K562 (cell line): ENCODE measurements around the gene PKD1. TPM values are rescaled to one million over a fixed set of nuclear protein-coding genes. Genes with fewer than 3 reads are reported as not detected.

ENCODE experiments used
- ARID1B ChIP-seq: fragments of 450-650 bp; IDR thresholded peaks from 2 replicates; pipeline ENCODE4 v1.6.1; 2016; ENCODE audit warnings: antibody characterized with exemption, mild to moderate bottlenecking, inconsistent platforms
- ETV6 ChIP-seq, 3 experiments: fragments of 150-350 bp in 1 of 3; sonication (generic) in 1 of 3; formaldehyde crosslinking in 1 of 3; IDR thresholded peaks; 2 replicates each; pipeline versions ENCODE4 v1.6.1 to v1.8.0; 2014 to 2022; ENCODE audit warnings: borderline replicate concordance in 2 of 3, low read depth in 2 of 3, antibody characterized with exemption in 1 of 3, low read length in 1 of 3, mild to moderate bottlenecking in 1 of 3, missing genetic modification reagents in 1 of 3
- HCFC1 ChIP-seq: IDR thresholded peaks from 2 replicates; pipeline ENCODE4 v1.6.1; 2012; ENCODE audit warnings: low read depth, low read length, improper control_type of control experiment
- HDAC6 ChIP-seq: IDR thresholded peaks from 2 replicates; pipeline ENCODE4 v1.6.1; 2012; ENCODE audit warnings: low read depth, mild to moderate bottlenecking, control low read depth, inconsistent platforms, low read length, moderate library complexity
- HDAC8 ChIP-seq: fragments of 450-650 bp; IDR thresholded peaks from 2 replicates; pipeline ENCODE4 v1.6.1; 2016; ENCODE audit warnings: mild to moderate bottlenecking, missing genetic modification characterization, moderate library complexity, missing compliant biosample characterization
- MAFG ChIP-seq: fragments of 450-650 bp; conservative IDR thresholded peaks from 2 replicates; pipeline ENCODE4 v1.6.1; 2016; ENCODE audit warnings: missing genetic modification characterization, missing compliant biosample characterization
- MCM7 ChIP-seq, 2 experiments: fragments of 450-650 bp; IDR thresholded peaks; 2 replicates each; pipeline ENCODE4 v1.6.1; 2016 to 2018
- MEF2D ChIP-seq: conservative IDR thresholded peaks from 2 replicates; pipeline ENCODE4 v1.6.1; 2016; ENCODE audit warnings: low read depth, missing genetic modification characterization, missing compliant biosample characterization
- MIER1 ChIP-seq: fragments of 450-650 bp; IDR thresholded peaks from 2 replicates; pipeline ENCODE4 v1.6.1; 2016; ENCODE audit warnings: antibody characterized with exemption, mild to moderate bottlenecking, low read depth
- PHB ChIP-seq: fragments of 250-450 bp; sonication (Bioruptor Pico); IDR thresholded peaks from 2 replicates; pipeline ENCODE4 v1.5.0; 2021
- PURB ChIP-seq: sonication (generic); formaldehyde crosslinking; IDR thresholded peaks from 2 replicates; pipeline ENCODE4 v1.9.0; 2021; ENCODE audit warnings: low read depth, mild to moderate bottlenecking, missing genetic modification reagents
- RBBP5 ChIP-seq: fragments of 200-600 bp; sonication (generic); IDR thresholded peaks from 2 replicates; pipeline ENCODE4 v1.6.1; 2012; ENCODE audit warnings: borderline replicate concordance, mild to moderate bottlenecking, low read length, control low read depth, inconsistent platforms; ENCODE audit not compliant: insufficient read depth, poor library complexity, severe bottlenecking
- SNRNP70 ChIP-seq: fragments of 200-400 bp; formaldehyde crosslinking; optimal IDR thresholded peaks from 2 replicates; pipeline ENCODE3; 2017; ENCODE audit warnings: low read depth, low read length
- ZNF165 ChIP-seq: fragments of 250-450 bp; sonication (Bioruptor Pico); IDR thresholded peaks from 2 replicates; pipeline ENCODE4 v1.4.0; 2020; ENCODE audit warnings: borderline replicate concordance
- ZNF316 ChIP-seq: fragments of 450-650 bp; IDR thresholded peaks from 2 replicates; pipeline ENCODE4 v1.6.1; 2016
- polyA plus RNA-seq, 8 experiments: library from polyadenylated mRNA; depleted of rRNA in 4 of 8; stranded (reverse) in 5 of 8; unstranded in 3 of 8; fragments of >200 nt; fragmentation: Nextera tagmentation in 2 of 8; fragmentation: Illumina TruSeq in 1 of 8; extraction: Ambion mirVana in 2 of 8; extraction: Trizol in 1 of 8; gene quantifications; 2 replicates each; pipeline versions ENCODE4 v1.2.1 to v1.2.3, GENCODE V29; 2011 to 2014; ENCODE audit warnings: inconsistent platforms in 1 of 8, missing spikeins in 1 of 8
- total RNA-seq, 7 experiments: library from RNA; depleted of rRNA in 6 of 7; stranded (reverse); fragments of >200 nt in 6 of 7; fragmentation: Illumina TruSeq in 2 of 7; extraction: Trizol in 2 of 7; gene quantifications; 2 replicates each; pipeline versions ENCODE4 v1.2.1 to v1.2.3, GENCODE V29; 2011 to 2021; ENCODE audit warnings: low replicate concordance in 1 of 7
- TF ChIP-seq, protein P1 (sequence below): sonication (generic); formaldehyde crosslinking; IDR thresholded peaks from 2 replicates; pipeline ENCODE4 v1.8.0; 2022; ENCODE audit warnings: missing genetic modification reagents, mild to moderate bottlenecking, borderline replicate concordance
- TF ChIP-seq, protein P2 (sequence below), 2 experiments: fragments of 450-650 bp in 1 of 2; sonication (generic) in 1 of 2; formaldehyde crosslinking in 1 of 2; IDR thresholded peaks in 1 of 2; conservative IDR thresholded peaks in 1 of 2; 2 replicates each; pipeline versions ENCODE4 v1.6.1 to v1.8.1; 2016 to 2023; ENCODE audit warnings: mild to moderate bottlenecking in 2 of 2, moderate library complexity in 2 of 2, inconsistent platforms in 1 of 2, missing genetic modification reagents in 1 of 2
- TF ChIP-seq, protein P3 (sequence below): fragments of 250-450 bp; sonication (Bioruptor Pico); IDR thresholded peaks from 2 replicates; pipeline ENCODE4 v1.8.0; 2022; ENCODE audit warnings: moderate library complexity, mild to moderate bottlenecking, inconsistent platforms

Gene PKD1
- total and polyA plus RNA-seq, 9 of the 15 experiments (the other 6 are each of a cell fraction or from before 2014, with no cell fraction given) = 0.23 to 93.5 (median 12.6) TPM

DNA sequence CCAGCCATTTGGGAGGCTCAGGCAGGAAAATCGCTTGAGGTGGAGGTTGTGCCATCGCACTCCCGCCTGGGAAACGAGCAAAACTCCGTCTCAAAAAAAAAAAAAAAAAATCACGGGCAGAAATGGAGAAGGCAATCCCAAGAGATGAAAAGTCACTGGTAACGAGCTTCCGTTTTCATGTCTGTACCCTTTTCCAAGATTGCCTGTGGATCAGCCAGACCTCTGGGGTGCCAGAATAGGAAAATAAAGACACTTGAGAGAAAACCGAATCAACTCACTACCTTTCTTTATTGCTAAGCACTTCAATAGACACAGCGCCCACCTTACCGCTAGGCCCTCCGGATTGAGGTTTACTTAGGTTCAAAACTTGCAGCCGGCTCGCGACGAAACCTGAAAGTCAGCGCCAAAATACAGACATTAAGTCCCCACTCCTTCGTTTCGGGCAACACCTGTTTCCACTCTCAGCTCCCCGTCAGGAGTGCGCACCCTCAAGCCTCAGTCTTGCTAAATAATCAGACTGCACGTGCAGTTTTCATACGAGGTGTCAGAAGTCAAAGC lies 18.9 kb upstream of the PKD1 start (continued):
- TF ChIP-seq HCFC1 (no peak), SNRNP70 (peak; percentile 99), MAFG (tag) (no peak), HDAC6 (no peak), HDAC8 (tag) (no peak), MCM7 (IDR thresholded peaks at IDR 0.05) (no peak), MEF2D (tag) (no peak), ZNF316 (0 out of 2 replicates have a peak, but pooled peaks have one; percentile 7), RBBP5 (peak; percentile 12), PURB (no peak), ZNF165 (CRISPR knock-in tag) (0 out of 2 replicates have a peak, but pooled peaks have one; percentile 3), MIER1 (no peak), PHB (CRISPR knock-in tag) (no peak), ARID1B (peak; percentile 40; the same call in 1 of the 2 replicates), ETV6 (IDR thresholded peaks at IDR 0.05; ENCODE audit: borderline replicate concordance in 1 of 2, low read depth in 2 of 2, low read length in 1 of 2) (no peak), ETV6 (CRISPR knock-in tag; IDR thresholded peaks at IDR 0.05; ENCODE audit: borderline replicate concordance) (no peak)
- TF ChIP-seq, protein P1, sequence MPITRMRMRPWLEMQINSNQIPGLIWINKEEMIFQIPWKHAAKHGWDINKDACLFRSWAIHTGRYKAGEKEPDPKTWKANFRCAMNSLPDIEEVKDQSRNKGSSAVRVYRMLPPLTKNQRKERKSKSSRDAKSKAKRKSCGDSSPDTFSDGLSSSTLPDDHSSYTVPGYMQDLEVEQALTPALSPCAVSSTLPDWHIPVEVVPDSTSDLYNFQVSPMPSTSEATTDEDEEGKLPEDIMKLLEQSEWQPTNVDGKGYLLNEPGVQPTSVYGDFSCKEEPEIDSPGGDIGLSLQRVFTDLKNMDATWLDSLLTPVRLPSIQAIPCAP (CRISPR knock-in tag) = no peak
- TF ChIP-seq, protein P2, sequence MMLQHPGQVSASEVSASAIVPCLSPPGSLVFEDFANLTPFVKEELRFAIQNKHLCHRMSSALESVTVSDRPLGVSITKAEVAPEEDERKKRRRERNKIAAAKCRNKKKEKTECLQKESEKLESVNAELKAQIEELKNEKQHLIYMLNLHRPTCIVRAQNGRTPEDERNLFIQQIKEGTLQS (IDR thresholded peaks at IDR 0.05) = no peak
- TF ChIP-seq, protein P2 (CRISPR knock-in tag; conservative IDR thresholded peaks at IDR 0.05) = no peak; the same call in 1 of the 2 replicates
- TF ChIP-seq, protein P3, sequence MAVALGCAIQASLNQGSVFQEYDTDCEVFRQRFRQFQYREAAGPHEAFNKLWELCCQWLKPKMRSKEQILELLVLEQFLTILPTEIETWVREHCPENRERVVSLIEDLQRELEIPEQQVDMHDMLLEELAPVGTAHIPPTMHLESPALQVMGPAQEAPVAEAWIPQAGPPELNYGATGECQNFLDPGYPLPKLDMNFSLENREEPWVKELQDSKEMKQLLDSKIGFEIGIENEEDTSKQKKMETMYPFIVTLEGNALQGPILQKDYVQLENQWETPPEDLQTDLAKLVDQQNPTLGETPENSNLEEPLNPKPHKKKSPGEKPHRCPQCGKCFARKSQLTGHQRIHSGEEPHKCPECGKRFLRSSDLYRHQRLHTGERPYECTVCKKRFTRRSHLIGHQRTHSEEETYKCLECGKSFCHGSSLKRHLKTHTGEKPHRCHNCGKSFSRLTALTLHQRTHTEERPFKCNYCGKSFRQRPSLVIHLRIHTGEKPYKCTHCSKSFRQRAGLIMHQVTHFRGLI (CRISPR knock-in tag) = 0 out of 2 replicates have a peak, but pooled peaks have one; percentile 4
